ENCODE measurements around the gene SNX10.

Gene SNX10

GRCh38 chr7:26337232-26337865 is 45.7 kb downstream of the SNX10 start:
- no peak for DNase-seq

GRCh38 chr7:26340476-26341018 is 48.9 kb downstream of the SNX10 start:
- no peak for DNase-seq

- DNase-seq, result no peak
Measured at GRCh38 chr7:26343320-26343832, 51.7 kb downstream of the SNX10 start.

GRCh38 chr7:26343837-26344236 is 52.2 kb downstream of the SNX10 start:
- DNase-seq, result no peak

GRCh38 chr7:26345202-26345601 is 53.5 kb downstream of the SNX10 start:
- DNase-seq, result no peak

- no peak for DNase-seq
Measured at GRCh38 chr7:26345837-26346236, 54.2 kb downstream of the SNX10 start.

- DNase-seq, result peak; percentile 64 to 77 (median 75)
Measured at GRCh38 chr7:26346611-26347203, 55.0 kb downstream of the SNX10 start.

- no peak for DNase-seq
Measured at GRCh38 chr7:26348234-26348851, 56.7 kb downstream of the SNX10 start.

- DNase-seq, result no peak
Measured at GRCh38 chr7:26349005-26349915, 57.6 kb downstream of the SNX10 start.

- no peak for DNase-seq
Measured at GRCh38 chr7:26351171-26351570, 59.5 kb downstream of the SNX10 start.

GRCh38 chr7:26356229-26356628 is 64.6 kb downstream of the SNX10 start:
- DNase-seq, result no peak

GRCh38 chr7:26356929-26357798 is 65.5 kb downstream of the SNX10 start:
- DNase-seq, result no peak

- no peak for DNase-seq
Measured at GRCh38 chr7:26357799-26358151, 66.1 kb downstream of the SNX10 start.

- DNase-seq, result peak; percentile 83 to 98 (median 98)
Measured at GRCh38 chr7:26360650-26361049, 69.0 kb downstream of the SNX10 start.

GRCh38 chr7:26361637-26362036 is 70.0 kb downstream of the SNX10 start:
- DNase-seq, result no peak

GRCh38 chr7:26363465-26363864 is 71.8 kb downstream of the SNX10 start:
- DNase-seq, result no peak

- peak; percentile 85 to 94 (median 94) for DNase-seq
Measured at GRCh38 chr7:26365077-26365900, 73.6 kb downstream of the SNX10 start.

GRCh38 chr7:26365901-26366275 is 74.2 kb downstream of the SNX10 start:
- DNase-seq, result peak in 1 of 3 donors; percentile 51

GRCh38 chr7:26367219-26367711 is 75.6 kb downstream of the SNX10 start:
- no peak for DNase-seq

- DNase-seq, result no peak
Measured at GRCh38 chr7:26368542-26368941, 76.9 kb downstream of the SNX10 start.

GRCh38 chr7:26369593-26369992 is 77.9 kb downstream of the SNX10 start:
- peak; percentile 70 to 79 (median 73) for DNase-seq

Data from suppressor macrophage treated with lipopolysaccharide for 1 hour (primary cell).